GM18951 (cell line): Measurements from ENCODE around the gene MVB12B.
"Not testable (repeated sequence)": the region's sequence is repeated elsewhere in the genome, so short reads cannot be mapped to it uniquely, and the experiment has no call there.

Experiments used
- POLR2A ChIP-seq: IDR thresholded peaks from 4 replicates; pipeline ENCODE4 v1.6.1; 2011; ENCODE audit warnings: mild to moderate bottlenecking; ENCODE audit not compliant: insufficient read length, insufficient read depth; ENCODE audit errors: extremely low read depth
- in situ Hi-C: fragments of 300-500 bp; cut with MboI; formaldehyde crosslinking; loops from one replicate; pipeline ENCODE4 v1.12.0; 2022; ENCODE audit warnings: low sequenced_read_pairs, mixed read lengths, inconsistent platforms; ENCODE audit not compliant: unreplicated experiment

The MVB12B gene

GRCh38 chr9:126326228-126327005, at the start of gene MVB12B:
Gene MVB12B (plus strand): TSS chr9:126326829. CDS start chr9:126326930, 101 bp downstream.
- TF ChIP-seq POLR2A: no peak
- in situ Hi-C loops: no loop called here

- no peak for TF ChIP-seq POLR2A
These were observed 42.7 kb upstream of the MVB12B start for GRCh38 chr9:126283799-126284465.

GRCh38 chr9:126285652-126286051, 41.0 kb upstream of the MVB12B start:
- in situ Hi-C loops: not testable (repeated sequence)

More at GRCh38 chr9:126283799-126284465, 42.7 kb upstream of the MVB12B start:
- in situ Hi-C loops: no loop called here

- in situ Hi-C loops: no loop called here
- TF ChIP-seq POLR2A: no peak
These were observed 39.3 kb upstream of the MVB12B start for GRCh38 chr9:126287166-126287866.

- no peak for TF ChIP-seq POLR2A
These were observed 35.8 kb upstream of the MVB12B start for GRCh38 chr9:126290871-126291270.

GRCh38 chr9:126291925-126292324, 34.7 kb upstream of the MVB12B start:
- no peak for TF ChIP-seq POLR2A
- in situ Hi-C loops: no loop called here

More at GRCh38 chr9:126290871-126291270, 35.8 kb upstream of the MVB12B start:
- in situ Hi-C loops: no loop called here

GRCh38 chr9:126292736-126293521, 33.7 kb upstream of the MVB12B start:
- TF ChIP-seq POLR2A: no peak
- in situ Hi-C loops: no loop called here

- in situ Hi-C loops: no loop called here
- no peak for TF ChIP-seq POLR2A
These were observed 33.1 kb upstream of the MVB12B start for GRCh38 chr9:126293522-126293889.

GRCh38 chr9:126294331-126295081, 32.1 kb upstream of the MVB12B start:
- in situ Hi-C loops: no loop called here

GRCh38 chr9:126295082-126295477, 31.5 kb upstream of the MVB12B start:
- in situ Hi-C loops: no loop called here
- TF ChIP-seq POLR2A: no peak

More at GRCh38 chr9:126294331-126295081, 32.1 kb upstream of the MVB12B start:
- no peak for TF ChIP-seq POLR2A

GRCh38 chr9:126295516-126295915, 31.1 kb upstream of the MVB12B start:
- in situ Hi-C loops: no loop called here
- TF ChIP-seq POLR2A: no peak

GRCh38 chr9:126295936-126296600, 30.6 kb upstream of the MVB12B start:
- TF ChIP-seq POLR2A: no peak
- in situ Hi-C loops: no loop called here
